ENCODE measurements around the gene OR9Q1.
"Not testable (repeated sequence)": the region's sequence is repeated elsewhere in the genome, so short reads cannot be mapped to it uniquely, and the experiment has no call there.

The OR9Q1 gene, protein sequence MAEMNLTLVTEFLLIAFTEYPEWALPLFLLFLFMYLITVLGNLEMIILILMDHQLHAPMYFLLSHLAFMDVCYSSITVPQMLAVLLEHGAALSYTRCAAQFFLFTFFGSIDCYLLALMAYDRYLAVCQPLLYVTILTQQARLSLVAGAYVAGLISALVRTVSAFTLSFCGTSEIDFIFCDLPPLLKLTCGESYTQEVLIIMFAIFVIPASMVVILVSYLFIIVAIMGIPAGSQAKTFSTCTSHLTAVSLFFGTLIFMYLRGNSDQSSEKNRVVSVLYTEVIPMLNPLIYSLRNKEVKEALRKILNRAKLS

DNA sequence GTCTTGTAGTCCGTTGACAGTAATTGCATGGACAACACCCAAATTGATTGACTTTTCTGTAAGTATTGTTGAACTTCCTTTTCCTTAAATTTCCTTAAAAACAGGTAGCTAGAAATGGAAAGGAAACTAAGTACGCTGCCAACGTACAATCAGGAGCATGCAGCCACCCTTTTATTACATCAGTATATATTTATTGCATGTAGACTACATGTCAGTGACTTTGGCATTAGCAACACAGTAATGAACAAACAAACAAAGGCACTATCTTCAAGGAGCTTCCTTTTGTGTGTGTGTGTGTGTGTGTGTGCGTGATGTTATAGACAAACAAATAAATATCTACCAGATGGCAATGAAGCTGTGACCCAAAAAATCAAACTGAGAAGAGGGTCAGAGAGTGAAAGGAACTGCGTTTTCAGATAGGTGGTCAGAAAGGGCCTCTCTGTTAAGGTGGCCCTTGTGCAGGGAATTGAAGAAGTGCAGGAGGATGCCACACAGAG is at the start of gene OR9Q1:
TSS of gene OR9Q1 (plus strand) at position 447 of the 497 bp plus-strand sequence. CDS start 155,564 bp downstream, outside the sequence.
- DNase-seq, result no peak

DNA sequence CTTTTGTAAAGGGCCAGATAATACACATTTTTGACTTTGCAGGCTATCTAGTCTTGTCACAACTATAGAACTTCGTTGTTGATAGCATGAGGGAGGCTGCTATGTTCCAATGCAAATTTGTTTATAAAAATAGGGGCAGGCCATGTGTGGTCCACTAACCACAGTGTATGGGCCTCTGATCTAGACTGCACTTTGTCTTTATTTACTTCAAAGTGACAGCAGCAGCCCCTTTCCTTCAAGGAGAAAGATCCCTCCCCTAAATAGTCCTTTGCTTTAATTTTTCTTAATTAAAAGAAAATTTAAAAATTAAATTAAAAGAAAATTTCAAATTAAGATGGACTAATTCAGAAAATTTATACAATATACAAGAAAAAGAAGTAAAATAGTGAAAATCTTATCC is 49.5 kb upstream of the OR9Q1 start:
- no peak for DNase-seq

DNA sequence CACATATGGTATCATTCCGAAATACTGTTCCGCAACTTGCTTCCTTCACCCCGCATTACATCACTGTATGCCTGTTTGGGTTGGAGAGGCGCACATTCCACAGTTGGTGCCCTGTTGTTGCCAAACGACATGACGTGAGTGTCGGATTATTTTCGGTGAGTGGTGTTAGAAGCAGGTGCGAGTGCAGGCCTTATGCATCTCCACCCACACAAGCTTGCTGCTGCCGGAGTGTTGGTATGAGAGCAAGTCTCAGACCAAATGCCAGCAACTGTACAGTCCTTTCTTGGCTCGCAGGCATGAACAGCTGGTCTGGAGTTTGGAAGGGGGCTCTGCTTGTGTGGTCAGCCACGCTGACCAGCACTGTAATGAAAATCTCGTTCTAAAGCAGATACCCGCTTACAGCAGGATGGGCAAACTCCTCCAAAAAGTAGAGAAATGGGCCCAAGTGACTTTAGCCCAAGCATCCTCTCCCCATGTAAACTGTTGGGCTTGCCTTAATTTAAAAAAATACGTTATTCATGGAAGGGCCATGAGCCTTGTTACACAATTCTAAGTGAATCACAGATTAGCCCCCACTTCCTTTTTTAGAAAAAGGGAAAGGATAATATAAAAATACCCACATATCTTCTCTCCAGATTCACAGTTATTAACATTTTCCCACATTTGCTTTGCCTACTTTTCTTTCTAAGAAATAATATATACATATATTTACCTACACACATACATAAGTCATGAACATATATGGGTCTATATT is 48.7 kb upstream of the OR9Q1 start:
- no peak for DNase-seq

DNA sequence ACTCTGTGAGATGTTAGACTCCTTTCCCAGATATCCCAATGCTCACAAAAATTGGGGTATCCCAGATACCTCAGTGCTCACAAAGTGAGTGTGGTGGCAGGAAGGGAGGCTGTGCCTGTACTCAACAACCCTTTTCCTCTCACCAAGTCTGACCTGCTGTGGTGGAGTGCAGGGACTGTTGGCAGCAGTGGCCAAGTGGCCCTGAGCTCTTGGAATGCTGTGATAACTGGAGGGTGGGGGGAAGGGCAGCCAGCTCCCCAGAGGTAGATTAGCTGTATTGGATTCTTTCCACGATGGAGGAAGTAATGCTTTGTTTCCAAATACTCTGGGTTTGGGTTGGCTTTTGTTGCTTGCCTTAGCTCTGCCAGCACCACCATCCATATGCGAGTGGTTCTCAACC is 46.0 kb upstream of the OR9Q1 start:
- DNase-seq, result no peak

DNA sequence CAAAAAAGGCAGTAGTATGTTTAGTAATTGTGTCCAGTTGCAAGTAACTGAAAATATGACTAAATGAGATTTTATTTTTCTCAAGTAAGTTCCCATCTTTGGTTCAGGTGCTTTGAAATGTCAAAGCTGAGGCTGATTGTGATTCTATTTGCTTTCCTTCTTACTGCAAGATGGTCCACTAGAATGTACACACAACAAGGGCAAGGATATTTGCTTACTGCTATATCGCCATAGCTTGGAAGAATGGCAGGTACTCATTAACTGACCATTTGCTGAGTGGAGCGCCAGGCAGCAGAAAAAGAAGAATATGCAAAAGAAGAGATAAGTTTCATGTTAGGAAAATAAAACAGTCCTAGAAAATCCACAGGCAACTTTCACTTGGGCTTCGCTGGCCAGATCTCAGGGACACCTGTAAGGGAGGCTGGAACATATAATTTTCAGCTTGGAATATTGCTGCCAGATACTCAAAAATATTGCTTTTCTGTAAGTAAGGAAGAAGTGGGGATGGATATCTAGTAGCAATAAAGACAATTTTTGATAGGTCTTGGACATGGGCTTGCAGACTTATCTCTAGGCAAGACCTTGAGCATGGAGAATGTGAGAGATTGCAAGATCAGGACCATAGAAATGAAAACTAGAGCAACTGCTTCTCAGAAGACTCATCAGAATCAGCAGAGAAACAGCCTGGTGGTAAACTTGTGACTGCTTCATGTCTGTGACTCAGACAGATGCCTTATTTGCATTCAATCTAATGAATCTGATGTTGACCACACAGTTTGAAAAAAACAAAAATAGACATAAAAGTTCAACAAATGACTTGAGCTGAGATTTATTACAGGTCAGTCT is 44.8 kb upstream of the OR9Q1 start:
- no peak for DNase-seq

DNA sequence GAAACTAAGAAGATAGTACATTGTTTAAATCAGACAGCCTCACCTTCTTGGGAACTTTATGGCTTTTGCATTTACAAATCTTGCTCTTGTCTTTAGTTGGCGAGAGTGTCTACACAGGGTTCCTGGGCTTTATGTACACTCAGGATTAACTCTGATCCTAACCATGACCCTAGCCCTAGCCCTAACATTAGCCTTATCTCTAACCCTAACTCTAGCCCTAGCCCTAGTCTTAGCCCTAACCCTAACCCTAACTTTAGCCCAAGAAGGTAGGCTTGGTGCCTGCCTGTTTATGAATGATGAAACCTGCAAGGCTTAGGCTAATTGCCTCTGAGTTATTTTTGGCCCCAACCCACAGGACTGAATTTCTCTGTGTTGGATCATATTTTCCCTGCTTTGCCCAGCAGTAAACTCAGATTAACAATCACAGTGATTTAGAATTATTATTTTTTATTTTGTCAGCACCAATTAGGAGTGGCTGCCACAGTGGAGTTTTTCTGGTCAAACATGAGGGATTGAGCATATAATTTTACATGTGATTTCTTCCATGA is 44.1 kb upstream of the OR9Q1 start:
- no peak for DNase-seq

DNA sequence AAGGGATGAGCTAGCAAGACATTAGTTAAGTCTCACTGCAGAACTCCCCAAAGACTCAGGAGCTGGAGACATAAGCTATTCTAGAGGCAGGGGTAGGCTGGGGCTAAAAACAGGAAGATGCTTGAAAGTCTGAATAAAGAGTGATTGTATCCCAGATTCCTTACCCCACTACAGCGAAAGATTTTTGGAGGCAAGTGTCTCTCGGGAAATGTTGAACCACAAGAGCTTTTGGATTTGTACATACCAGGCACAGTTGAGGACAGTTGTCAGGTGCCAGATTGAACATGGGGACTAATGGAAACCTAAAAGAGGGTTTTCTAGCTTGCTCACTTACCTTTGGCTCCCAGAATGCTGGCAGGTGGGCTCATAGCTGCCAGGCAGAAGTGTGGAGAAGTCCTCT is 43.5 kb upstream of the OR9Q1 start:
- DNase-seq, result no peak

DNA sequence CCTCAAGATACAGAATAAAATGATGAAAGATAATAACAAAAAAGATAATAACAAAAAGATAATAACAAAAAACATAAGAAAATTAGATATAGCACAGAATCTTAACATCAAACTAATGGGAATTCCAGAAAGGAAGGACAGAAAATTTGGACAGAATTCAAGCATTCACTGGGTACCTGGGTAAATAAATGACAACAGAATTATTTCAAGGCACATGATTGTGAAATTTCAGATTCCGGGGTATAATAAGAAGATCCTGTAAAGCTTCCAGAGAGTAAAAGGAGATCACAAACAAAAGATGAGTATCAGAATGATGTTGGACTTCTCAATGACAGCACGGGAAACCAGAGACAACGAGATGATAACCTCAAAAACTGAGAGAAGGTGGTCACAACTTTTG is 42.1 kb upstream of the OR9Q1 start:
- DNase-seq, result no peak

DNA sequence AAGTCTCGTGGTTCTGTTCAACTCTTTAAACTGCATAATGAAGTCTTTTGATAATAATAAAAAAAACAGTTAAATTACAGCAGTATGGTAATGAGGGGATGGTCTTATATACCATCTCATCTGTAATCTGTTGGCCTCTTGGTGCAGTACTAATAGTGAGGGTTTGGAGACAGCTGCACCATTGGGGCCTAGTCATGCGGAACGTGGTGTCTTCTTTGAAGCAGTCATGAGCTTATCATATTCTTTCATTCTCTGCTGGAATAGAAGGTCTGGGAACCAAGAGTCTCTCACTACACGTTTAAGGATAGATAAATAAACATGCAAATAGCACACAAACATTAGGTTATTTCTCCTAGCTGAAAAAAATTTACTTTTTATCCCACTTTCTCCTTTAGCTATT is 40.9 kb upstream of the OR9Q1 start:
- DNase-seq, result no peak

DNA sequence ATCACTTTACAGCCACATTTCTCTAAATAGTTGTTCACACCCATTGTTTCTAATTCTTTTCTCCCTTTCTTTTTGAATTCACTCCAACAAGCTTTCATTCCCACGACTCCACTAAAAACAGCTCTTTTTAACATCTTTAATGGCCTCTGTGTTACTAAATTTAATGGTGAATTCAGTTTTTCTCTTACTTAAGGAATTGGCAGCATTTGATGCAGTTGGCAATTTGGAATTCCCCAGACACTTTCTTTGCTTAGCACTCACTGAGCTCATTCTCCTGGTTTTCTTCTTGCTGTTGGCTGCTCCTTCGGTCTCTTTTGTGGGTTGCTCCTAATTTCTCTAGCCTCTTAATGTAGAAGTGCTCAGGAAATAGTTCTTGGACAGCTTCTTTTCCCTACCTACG is 40.5 kb upstream of the OR9Q1 start:
- DNase-seq, result no peak

DNA sequence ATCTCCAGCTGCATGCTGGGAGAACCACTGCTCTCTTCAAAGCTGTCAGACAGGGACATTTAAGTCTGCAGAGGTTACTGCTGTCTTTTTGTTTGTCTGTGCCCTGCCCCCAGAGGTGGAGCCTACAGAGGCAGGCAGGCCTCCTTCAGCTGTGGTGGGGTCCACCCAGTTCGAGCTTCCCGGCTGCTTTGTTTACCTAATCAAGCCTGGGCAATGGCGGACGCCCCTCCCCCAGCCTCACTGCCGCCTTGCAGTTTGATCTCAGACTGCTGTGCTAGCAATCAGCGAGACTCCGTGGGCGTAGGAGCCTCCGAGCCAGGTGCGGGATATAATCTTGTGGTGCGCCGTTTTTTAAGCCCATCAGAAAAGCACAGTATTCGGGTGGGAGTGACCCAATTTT is 24.2 kb upstream of the OR9Q1 start:
- DNase-seq, result not testable (repeated sequence)

DNA sequence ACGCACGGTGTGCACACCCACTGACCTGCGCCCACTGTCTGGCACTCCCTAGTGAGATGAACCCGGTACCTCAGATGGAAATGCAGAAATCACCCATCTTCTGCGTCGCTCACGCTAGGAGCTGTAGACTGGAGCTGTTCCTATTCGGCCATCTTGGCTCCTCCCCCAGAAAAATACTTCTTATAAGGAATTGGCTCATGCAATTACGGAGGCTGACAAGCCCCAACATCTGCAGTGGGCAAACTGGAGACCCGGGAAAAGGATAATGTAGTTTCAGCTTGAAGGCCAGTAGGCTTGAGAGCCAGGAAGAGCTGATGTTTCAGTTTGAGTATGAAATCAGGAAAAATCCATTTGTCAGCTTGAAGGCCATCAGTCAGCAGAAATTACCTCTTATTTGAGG is 23.7 kb upstream of the OR9Q1 start:
- DNase-seq, result not testable (repeated sequence)

DNA sequence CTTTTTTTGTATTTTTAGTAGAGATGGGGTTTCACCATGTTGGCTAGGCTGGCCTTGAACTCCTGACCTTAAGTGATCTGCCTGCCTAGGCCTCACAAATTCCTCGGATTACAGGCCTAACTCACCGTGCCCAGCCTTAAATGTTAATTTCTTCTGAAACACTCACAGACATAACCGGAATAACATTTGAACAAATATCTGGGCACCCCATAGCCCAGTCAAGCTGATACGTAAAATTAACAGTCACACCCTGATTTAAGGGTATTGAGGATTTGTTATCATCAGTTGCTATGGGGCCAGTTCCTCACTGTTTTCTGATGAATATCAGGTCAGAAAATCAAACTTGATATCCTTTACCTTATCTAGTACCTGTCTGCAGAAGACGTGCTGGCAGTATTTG is 23.0 kb upstream of the OR9Q1 start:
- no peak for DNase-seq

DNA sequence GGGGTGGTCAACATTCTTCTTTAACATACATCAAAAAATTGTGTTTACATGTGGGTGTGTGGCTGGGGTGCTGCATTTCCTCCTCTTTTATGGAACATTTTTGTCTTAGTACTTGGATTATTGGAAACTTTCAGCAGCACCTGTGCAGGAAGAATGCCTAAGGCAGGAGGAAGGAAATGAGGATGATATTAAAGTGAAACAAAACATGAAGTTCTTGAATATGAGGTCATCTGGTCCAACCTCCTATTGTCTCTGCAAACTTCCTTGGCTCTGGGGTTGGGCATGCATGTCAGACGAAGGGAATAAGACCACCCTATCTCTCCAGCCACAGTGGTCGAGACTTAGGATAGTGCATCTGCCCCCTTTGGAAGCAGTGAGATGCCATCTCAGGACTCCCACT is 20.6 kb upstream of the OR9Q1 start:
- no peak for DNase-seq

DNA sequence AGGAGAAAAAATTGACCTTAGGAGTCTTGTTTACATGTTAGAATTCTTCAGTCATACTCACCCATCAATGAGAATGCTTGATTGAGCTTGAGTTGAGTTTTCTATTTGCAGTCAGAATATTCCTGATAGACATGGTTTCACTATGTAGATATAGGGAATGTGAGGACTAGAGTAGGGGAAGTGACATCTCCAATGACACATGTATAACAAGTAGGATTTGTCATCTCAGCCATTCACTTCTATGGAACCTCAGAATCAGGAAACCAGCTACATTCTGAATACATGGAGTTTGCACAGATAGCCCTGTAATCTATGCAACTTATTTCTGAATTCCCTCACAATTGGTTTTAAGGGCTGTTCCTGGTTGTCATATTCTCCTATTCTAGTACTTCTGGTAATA is 20.1 kb upstream of the OR9Q1 start:
- no peak for DNase-seq

DNA sequence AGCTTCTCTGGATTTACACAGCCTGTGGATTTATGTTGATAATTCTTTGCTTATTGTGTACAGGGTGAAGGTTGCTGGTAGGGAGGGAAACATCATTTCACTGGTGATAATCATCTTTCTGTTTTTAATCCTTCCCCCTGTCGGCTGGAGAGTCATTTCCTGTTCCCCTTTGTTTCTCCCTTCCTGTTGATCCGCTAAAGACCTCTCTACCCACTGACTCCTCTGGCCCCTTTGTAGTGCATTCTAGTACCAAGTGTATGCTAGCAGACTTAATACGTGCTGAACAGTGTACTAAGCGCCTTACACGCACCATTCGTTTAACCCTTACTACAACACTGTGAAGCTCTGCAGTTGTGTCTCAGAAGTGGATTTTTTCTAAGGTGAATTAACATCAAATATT is 19.0 kb upstream of the OR9Q1 start:
- DNase-seq, result no peak

DNA sequence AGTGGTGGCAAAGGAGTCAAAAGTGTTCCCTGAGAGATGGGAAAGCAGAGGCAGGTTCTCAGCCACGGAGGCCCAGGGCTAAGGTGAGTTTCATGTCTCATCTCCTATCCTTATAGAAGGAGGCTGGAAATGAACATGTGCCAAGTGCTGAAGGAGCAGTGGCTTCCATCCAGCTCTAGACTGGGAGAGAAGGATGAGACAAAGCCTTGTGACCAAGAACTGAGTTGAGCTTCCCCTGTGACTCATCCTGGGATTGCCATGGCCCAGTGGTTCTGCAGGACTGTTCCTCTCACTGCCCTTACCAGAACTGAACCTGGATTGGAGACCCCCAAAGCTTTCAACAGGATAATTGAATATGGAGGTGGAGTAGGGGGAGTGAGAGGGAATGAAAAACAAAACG is 16.7 kb upstream of the OR9Q1 start:
- DNase-seq, result no peak

DNA sequence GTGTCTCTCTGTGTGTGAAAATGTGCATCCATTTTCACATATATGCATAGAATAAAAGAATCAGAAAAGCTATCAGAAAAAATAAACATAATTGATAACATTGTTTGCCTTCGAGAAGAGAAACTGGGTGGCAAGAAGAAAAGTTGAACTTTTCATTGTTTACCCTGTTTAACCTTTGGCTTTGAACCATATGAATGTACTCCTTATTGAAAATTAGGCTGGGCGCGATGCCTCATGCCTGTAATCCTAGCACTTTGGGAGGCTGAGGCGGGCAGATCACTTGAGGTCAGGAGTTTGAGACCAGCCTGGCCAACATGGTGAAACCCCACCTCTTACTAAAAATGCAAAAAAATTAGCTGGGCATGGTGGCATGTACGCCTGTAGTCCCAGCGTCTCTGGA is 11.9 kb upstream of the OR9Q1 start:
- DNase-seq, result no peak

DNA sequence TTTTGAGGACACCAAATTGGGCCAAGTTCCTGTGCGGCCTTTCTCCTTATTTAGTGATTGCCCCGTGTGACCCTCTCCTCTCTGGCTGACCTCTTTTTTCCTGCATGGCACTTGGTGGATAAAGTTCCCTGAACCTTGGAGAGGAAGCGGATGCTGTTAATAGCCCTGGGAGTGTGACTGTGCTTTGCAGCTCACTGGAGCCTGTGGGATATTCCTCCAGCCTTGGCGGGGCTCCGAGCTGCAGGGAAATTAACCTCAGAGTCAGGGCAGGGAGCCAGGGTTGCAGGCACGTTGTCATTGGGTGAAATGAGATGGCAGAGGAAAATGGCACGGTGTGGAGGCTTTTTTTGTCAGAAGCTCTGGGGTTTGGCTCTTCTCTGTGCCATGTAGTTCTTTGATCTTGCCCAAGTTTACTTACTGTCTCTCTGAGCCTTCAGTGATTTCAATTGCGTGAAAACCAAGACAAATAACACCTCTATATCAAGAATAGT is 965 bp downstream of the OR9Q1 start:
- no peak for DNase-seq

DNA sequence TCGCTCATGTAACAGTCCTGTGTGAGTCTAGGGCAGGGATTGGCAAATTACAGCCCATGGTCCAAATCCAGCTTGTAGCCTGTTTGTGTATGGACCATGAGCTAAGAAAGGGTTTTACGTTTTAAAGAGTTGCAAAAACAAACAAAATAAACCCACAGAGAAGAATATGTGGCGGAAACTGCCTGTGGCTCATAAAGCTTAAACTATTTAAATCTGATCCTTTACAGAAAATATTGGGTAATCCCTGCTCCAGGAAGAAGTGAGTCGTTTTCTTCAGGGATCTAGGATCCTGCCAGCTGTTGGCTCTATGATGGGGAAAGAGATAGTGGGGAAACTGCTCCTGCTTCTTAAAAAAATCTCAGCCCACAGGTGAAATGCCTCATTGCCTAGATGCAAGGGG is 3.7 kb downstream of the OR9Q1 start:
- no peak for DNase-seq

DNA sequence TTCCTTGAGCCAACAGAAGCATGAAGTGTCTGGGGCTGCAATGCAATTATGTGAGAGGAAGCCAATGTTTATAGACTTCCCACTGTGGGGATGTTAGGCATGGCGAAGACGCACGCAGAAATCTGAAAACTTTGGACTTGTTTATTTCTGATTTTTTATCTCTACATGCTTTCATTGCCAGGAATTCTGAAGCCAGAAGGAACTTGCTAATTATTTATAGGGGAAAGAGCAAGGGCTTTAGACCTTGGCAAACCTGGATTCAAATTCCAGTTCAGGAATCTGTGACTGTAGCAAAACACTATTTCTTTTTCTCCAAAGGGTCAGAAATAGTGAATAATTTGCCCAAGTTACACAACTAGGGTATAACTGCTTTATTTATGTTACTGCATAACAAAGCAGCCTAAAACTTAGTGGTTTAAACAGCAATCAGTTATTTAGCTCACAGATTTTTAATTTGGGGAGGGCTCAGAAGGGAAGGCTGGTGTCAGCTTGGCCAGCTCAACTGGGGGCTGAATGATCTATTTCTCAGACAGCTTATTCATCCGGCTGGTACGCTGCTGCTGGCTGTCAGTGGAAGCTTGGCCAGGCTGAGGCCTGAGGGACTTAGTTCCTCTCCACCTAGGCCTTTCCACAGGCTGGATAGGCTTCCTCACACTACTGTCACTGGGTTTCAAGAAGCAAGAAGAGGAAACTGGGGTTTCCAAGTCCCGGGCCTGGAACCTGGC is 5.2 kb downstream of the OR9Q1 start:
- no peak for DNase-seq

DNA sequence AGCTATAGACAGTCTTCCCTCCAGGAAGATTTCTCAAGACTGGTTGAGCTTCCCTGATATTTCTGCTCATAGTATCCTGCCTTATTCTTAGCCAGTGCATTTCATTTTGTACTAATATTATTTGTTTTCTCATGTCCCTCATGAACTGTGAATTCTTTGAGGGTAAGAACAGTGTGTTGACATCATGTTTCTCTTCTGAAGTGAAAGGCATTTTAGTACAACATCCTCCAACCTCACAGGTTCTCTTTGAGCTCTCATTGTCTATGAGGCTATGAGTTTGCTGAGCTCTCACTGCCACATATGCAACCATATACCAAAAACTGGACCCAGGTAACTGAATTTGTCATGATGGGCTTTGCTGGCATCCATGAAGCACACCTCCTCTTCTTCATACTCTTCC is 7.0 kb downstream of the OR9Q1 start, which contains the start of gene OR6Q1:
TSS of gene OR6Q1 (plus strand) at position 301 of the 400 bp plus-strand sequence. CDS start at position 301, 0 bp downstream.
- no peak for DNase-seq
